Gastroesophageal sphincter (tissue), 4 donors: ENCODE measurements around the gene TGIF1. TPM values are rescaled to one million over a fixed set of nuclear protein-coding genes. Genes with fewer than 3 reads are reported as not detected.

Source experiments
- ATAC-seq: fragments of 150-250 bp; one replicate; pipeline ENCODE4 v1.9.1; 2016; ENCODE audit warnings: mild to moderate bottlenecking, moderate library complexity
- H3K27ac ChIP-seq, 4 donors: fragments of 200-600 bp; sonication (generic) in 3 of 4; 1 replicate in 3 of 4; 2 replicates in 1 of 4; pipeline ENCODE4 v1.5.1; 2016 to 2019
- H3K27me3 ChIP-seq: fragments of 200-600 bp; sonication (generic); one replicate; pipeline ENCODE4 v1.5.1; 2019
- H3K36me3 ChIP-seq, 2 donors: fragments of 200-600 bp; sonication (generic); one replicate each; pipeline ENCODE4 v1.5.1; 2019; ENCODE audit warnings: control low read depth in 1 of 2
- H3K4me1 ChIP-seq, 3 donors: fragments of 200-600 bp; sonication (generic); 1 replicate in 2 of 3; 2 replicates in 1 of 3; pipeline ENCODE4 v1.5.1; 2016 to 2019; ENCODE audit warnings: control low read depth in 2 of 3
- H3K4me3 ChIP-seq, 2 donors: fragments of 200-600 bp; sonication (generic); one replicate each; pipeline ENCODE4 v1.5.1; 2019; ENCODE audit warnings: mild to moderate bottlenecking in 1 of 2, moderate library complexity in 1 of 2
- H3K9me3 ChIP-seq, 3 donors: fragments of 200-600 bp; sonication (generic); one replicate each; pipeline ENCODE4 v1.5.1; 2017 to 2019; ENCODE audit warnings: control low read depth in 2 of 3
- EP300 ChIP-seq: sonication (generic); formaldehyde crosslinking; IDR thresholded peaks from one replicate; pipeline ENCODE4 v1.6.1; 2017; ENCODE audit warnings: antibody characterized with exemption, mild to moderate bottlenecking
- POLR2A ChIP-seq, 2 donors: fragments of 450-650 bp; IDR thresholded peaks; one replicate each; pipeline ENCODE4 v1.6.1; 2017; ENCODE audit warnings: antibody characterized with exemption in 2 of 2, mild to moderate bottlenecking in 2 of 2, moderate library complexity in 1 of 2
- POLR2AphosphoS5 ChIP-seq: sonication (generic); formaldehyde crosslinking; IDR thresholded peaks from one replicate; pipeline ENCODE4 v1.6.1; 2017; ENCODE audit warnings: antibody characterized with exemption
- WGBS, 2 donors: methylation state at CpG; one replicate each; pipeline ENCODE4 v1.1.5; 2018; ENCODE audit warnings: low coverage in 1 of 2; 5-methylcytosine and 5-hydroxymethylcytosine counted together
- total RNA-seq, 4 donors: library from RNA; depleted of rRNA; stranded (reverse); fragments of >200 nt; gene quantifications; one replicate each; pipeline ENCODE4 v1.1.0, GENCODE V29; 2016
- TF ChIP-seq, protein P1 (sequence below), 4 experiments: fragments of 200-600 bp in 2 of 4; fragments of 450-650 bp in 2 of 4; sonication (generic) in 1 of 4; IDR thresholded peaks; one replicate each; pipeline ENCODE4 v1.5.1; 2017 to 2019; ENCODE audit warnings: antibody characterized with exemption in 4 of 4, mild to moderate bottlenecking in 2 of 4, moderate library complexity in 2 of 4

TGIF1 gene
- total RNA-seq, 4 donors from 2014 or later: 55.5 to 95.8 (median 77.0) TPM

DNA sequence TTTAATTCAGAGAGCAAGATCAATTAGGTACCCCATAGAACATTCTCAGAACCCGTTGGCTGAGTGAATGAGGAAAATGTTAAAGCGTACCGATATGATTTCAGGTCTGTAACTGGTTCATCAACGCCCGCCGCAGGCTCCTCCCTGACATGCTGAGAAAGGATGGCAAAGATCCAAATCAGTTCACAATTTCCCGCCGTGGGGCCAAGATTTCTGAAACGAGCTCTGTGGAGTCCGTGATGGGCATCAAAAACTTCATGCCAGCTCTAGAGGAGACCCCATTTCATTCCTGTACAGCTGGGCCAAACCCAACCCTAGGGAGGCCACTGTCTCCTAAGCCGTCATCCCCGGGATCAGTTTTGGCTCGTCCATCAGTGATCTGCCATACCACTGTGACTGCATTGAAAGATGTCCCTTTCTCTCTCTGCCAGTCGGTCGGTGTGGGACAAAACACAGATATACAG, 7.3 kb downstream of the TGIF1 start:
- 74 to 80% methylated on average over 11 to 14 of the region's 15 CpGs for WGBS, 2 donors
- no peak overlapping the region for H3K27ac ChIP-seq
- TF ChIP-seq POLR2AphosphoS5 (no peak), POLR2A (IDR thresholded peaks at IDR 0.05) (no peak), EP300 (no peak)
- TF ChIP-seq, protein P1, sequence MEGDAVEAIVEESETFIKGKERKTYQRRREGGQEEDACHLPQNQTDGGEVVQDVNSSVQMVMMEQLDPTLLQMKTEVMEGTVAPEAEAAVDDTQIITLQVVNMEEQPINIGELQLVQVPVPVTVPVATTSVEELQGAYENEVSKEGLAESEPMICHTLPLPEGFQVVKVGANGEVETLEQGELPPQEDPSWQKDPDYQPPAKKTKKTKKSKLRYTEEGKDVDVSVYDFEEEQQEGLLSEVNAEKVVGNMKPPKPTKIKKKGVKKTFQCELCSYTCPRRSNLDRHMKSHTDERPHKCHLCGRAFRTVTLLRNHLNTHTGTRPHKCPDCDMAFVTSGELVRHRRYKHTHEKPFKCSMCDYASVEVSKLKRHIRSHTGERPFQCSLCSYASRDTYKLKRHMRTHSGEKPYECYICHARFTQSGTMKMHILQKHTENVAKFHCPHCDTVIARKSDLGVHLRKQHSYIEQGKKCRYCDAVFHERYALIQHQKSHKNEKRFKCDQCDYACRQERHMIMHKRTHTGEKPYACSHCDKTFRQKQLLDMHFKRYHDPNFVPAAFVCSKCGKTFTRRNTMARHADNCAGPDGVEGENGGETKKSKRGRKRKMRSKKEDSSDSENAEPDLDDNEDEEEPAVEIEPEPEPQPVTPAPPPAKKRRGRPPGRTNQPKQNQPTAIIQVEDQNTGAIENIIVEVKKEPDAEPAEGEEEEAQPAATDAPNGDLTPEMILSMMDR (IDR thresholded peaks at IDR 0.05): no peak
- H3K9me3 ChIP-seq: peaks cover 0 to 14% (median 0%) of the 10 kb centered on the region in 3 donors
- H3K36me3 ChIP-seq: peaks cover 0 to 62% of the 10 kb centered on the region in 2 donors
- H3K4me1 ChIP-seq: peaks cover 10 to 74% (median 15%) of the 10 kb centered on the region in 3 donors
- no peaks in the 10 kb centered on the region for H3K27me3 ChIP-seq
- H3K4me3 ChIP-seq: no peak overlapping the region
- no peak for ATAC-seq

GRCh38 chr18:3458378-3458777, 8.4 kb downstream of the TGIF1 start:
- H3K9me3 ChIP-seq: peaks cover 0 to 14% (median 0%) of the 10 kb centered on the region in 3 donors
- peaks cover 7 to 63% (median 15%) of the 10 kb centered on the region in 3 donors for H3K4me1 ChIP-seq
- peaks cover 0 to 62% of the 10 kb centered on the region in 2 donors for H3K36me3 ChIP-seq
- H3K27ac ChIP-seq: peak overlapping the region in 1 of 4 donors; percentile 25
- H3K27me3 ChIP-seq: no peaks in the 10 kb centered on the region
- no peak overlapping the region for H3K4me3 ChIP-seq
- WGBS, 2 donors: 80 to 83% methylated on average over 3 of the region's 3 CpGs
- TF ChIP-seq POLR2A (IDR thresholded peaks at IDR 0.05) (no peak), POLR2AphosphoS5 (no peak), EP300 (no peak)
- TF ChIP-seq, protein P1 (IDR thresholded peaks at IDR 0.05): no peak
- ATAC-seq: no peak

GRCh38 chr18:3458952-3459853, 9.2 kb downstream of the TGIF1 start:
- no peaks in the 10 kb centered on the region for H3K27me3 ChIP-seq
- H3K4me3 ChIP-seq: no peak overlapping the region
- peaks cover 0 to 14% (median 0%) of the 10 kb centered on the region in 3 donors for H3K9me3 ChIP-seq
- TF ChIP-seq EP300 (no peak), POLR2AphosphoS5 (peak; percentile 56), POLR2A (IDR thresholded peaks at IDR 0.05) (no peak)
- no peak for ATAC-seq
- H3K4me1 ChIP-seq: peaks cover 7 to 55% (median 15%) of the 10 kb centered on the region in 3 donors
- peaks cover 0 to 62% of the 10 kb centered on the region in 2 donors for H3K36me3 ChIP-seq
- peak overlapping the region in 1 of 4 donors; percentile 25 for H3K27ac ChIP-seq
- 82 to 90% methylated on average over 2 to 5 of the region's 5 CpGs for whole genome bisulfite sequencing, 2 donors

- Histone ChIP-seq H3K4me3 (no peak overlapping the region), H3K36me3 (peaks cover 0 to 62% of the 10 kb centered on the region in 2 donors), H3K4me1 (peaks cover 0 to 39% (median 5%) of the 10 kb centered on the region in 3 donors), H3K27me3 (no peaks in the 10 kb centered on the region), H3K27ac (no peak overlapping the region), H3K9me3 (peaks cover 0 to 14% (median 0%) of the 10 kb centered on the region in 3 donors)
- no peak for TF ChIP-seq POLR2A (IDR thresholded peaks at IDR 0.05)
- no peak for TF ChIP-seq POLR2AphosphoS5
- TF ChIP-seq, protein P1 (IDR thresholded peaks at IDR 0.05): no peak
- TF ChIP-seq EP300: no peak
- ATAC-seq: no peak
- 78 to 90% methylated on average over 4 of the region's 4 CpGs for WGBS, 2 donors
Observed at GRCh38 chr18:3460823-3461398, 10.9 kb downstream of the TGIF1 start.

- Histone ChIP-seq H3K4me3 (no peak overlapping the region), H3K27me3 (no peaks in the 10 kb centered on the region), H3K36me3 (peaks cover 0 to 54% of the 10 kb centered on the region in 2 donors), H3K27ac (no peak overlapping the region), H3K9me3 (peaks cover 0 to 14% (median 0%) of the 10 kb centered on the region in 3 donors), H3K4me1 (peaks cover 0 to 34% (median 5%) of the 10 kb centered on the region in 3 donors)
- WGBS, 2 donors: 92% methylated on average over 5 of the region's 5 CpGs
- TF ChIP-seq, protein P1 (IDR thresholded peaks at IDR 0.05): no peak
- no peak for TF ChIP-seq POLR2AphosphoS5
- TF ChIP-seq EP300: no peak
- TF ChIP-seq POLR2A (IDR thresholded peaks at IDR 0.05): no peak
- no peak for ATAC-seq
Observed at GRCh38 chr18:3461704-3462103, 11.7 kb downstream of the TGIF1 start.
